Measurements from ENCODE around the gene ANKRD34C. TPM values are rescaled to one million over a fixed set of nuclear protein-coding genes. Genes with fewer than 3 reads are reported as not detected.

Gene ANKRD34C
- total RNA-seq, 1 experiment from 2014 or later = not detected

GRCh38 chr15:79244876-79245275, 37.6 kb upstream of the ANKRD34C start:
- no peak overlapping the region for H3K4me3 Mint-ChIP-seq
- Histone ChIP-seq H3K9ac (ENCODE audit: extremely low read depth, insufficient read length, low read length) (no peak overlapping the region), H3K79me1 (ENCODE audit: insufficient read depth, low read depth, low read length, poor library complexity, severe bottlenecking) (no peaks in the 10 kb centered on the region), H3K27me3 (ENCODE audit: insufficient read depth, low read length) (no peaks in the 10 kb centered on the region), H2AK5ac (ENCODE audit: insufficient read length, low read length) (no peak overlapping the region), H4K91ac (ENCODE audit: insufficient read length, low read depth, low read length) (no peak overlapping the region), H4K8ac (replicated peaks; ENCODE audit: insufficient read length, low read depth, low read length) (no peak overlapping the region), H3K56ac (ENCODE audit: insufficient read length, low read depth, low read length) (no peak overlapping the region), H2BK120ac (ENCODE audit: low read depth, low read length, poor library complexity, severe bottlenecking) (no peak overlapping the region), H3K23me2 (ENCODE audit: insufficient read length, low read depth, low read length, poor library complexity, severe bottlenecking) (no peaks in the 10 kb centered on the region), H4K20me1 (ENCODE audit: control insufficient read depth, insufficient read depth, insufficient read length) (no peaks in the 10 kb centered on the region), H3K79me2 (ENCODE audit: insufficient read depth, low read length) (no peaks in the 10 kb centered on the region), H2BK15ac (ENCODE audit: low read depth, low read length) (no peak overlapping the region), H2BK5ac (ENCODE audit: insufficient read length, low read length) (no peak overlapping the region), H2BK12ac (ENCODE audit: insufficient read length, low read depth, low read length) (no peak overlapping the region), H3K18ac (ENCODE audit: insufficient read length, low read depth, low read length) (no peak overlapping the region), H3K9me3 (ENCODE audit: control insufficient read depth, low read depth, low read length) (no peaks in the 10 kb centered on the region), H3K4ac (ENCODE audit: low read depth, low read length) (no peak overlapping the region), H3K14ac (ENCODE audit: insufficient read depth, low read length) (no peak overlapping the region), H3K27ac (ENCODE audit: insufficient read length, low read depth, low read length) (no peak overlapping the region), H2AFZ (ENCODE audit: low read length) (no peak overlapping the region), H4K5ac (ENCODE audit: insufficient read length, low read depth, low read length) (no peak overlapping the region), H3T11ph (ENCODE audit: low read length) (no peak overlapping the region), H3K4me1 (ENCODE audit: insufficient read depth, low read length) (peaks cover under 1% of the 10 kb centered on the region; the same call in 1 of the 2 replicates), H2BK20ac (ENCODE audit: low read depth, low read length, poor library complexity, severe bottlenecking) (no peak overlapping the region), H3K23ac (ENCODE audit: insufficient read length, low read depth, low read length) (no peak overlapping the region), H3K4me2 (ENCODE audit: insufficient read depth, insufficient read length, low read length) (no peak overlapping the region)
- peaks cover 13% of the 10 kb centered on the region for H3K27me3 Mint-ChIP-seq (ENCODE audit: low read depth)
- no peak overlapping the region for H3K27ac Mint-ChIP-seq
- no CpG with 5 or more reads among the region's 5 CpGs for WGBS (ENCODE audit: extremely low coverage, insufficient read length, low lambda C conversion rate)
- TF ChIP-seq CTCF (conservative IDR thresholded peaks at IDR 0.05) = no peak
- no peak for DNase-seq
- H3K36me3 Mint-ChIP-seq (ENCODE audit: insufficient read depth in 1 of 3, low read depth in 3 of 3) = no peaks in the 10 kb centered on the region
- H3K9me3 Mint-ChIP-seq = no peaks in the 10 kb centered on the region
- H3K4me1 Mint-ChIP-seq = peaks cover 3 to 8% of the 10 kb centered on the region in 2 experiments

Data from H9 (cell line).